Measurements from ENCODE around the gene ATP8B4.

The ATP8B4 gene

GRCh38 chr15:50059883-50060282 lies 59.1 kb downstream of the ATP8B4 start:
- no peak for DNase-seq

GRCh38 chr15:50059203-50059772 lies 59.7 kb downstream of the ATP8B4 start:
- no peak for DNase-seq

GRCh38 chr15:50057905-50058639 lies 61.0 kb downstream of the ATP8B4 start:
- peak in 1 of 2 donors; percentile 14 for DNase-seq

GRCh38 chr15:50057196-50057595 lies 61.8 kb downstream of the ATP8B4 start:
- no peak for DNase-seq

GRCh38 chr15:50055750-50056157 lies 63.3 kb downstream of the ATP8B4 start:
- DNase-seq: no peak

- DNase-seq: no peak
These were observed 63.7 kb downstream of the ATP8B4 start for GRCh38 chr15:50055332-50055731.

- no peak for DNase-seq
These were observed 65.8 kb downstream of the ATP8B4 start for GRCh38 chr15:50053055-50053856.

GRCh38 chr15:50051811-50052419 lies 67.1 kb downstream of the ATP8B4 start:
- peak; percentile 50 to 88 for DNase-seq

GRCh38 chr15:50050986-50051743 lies 67.9 kb downstream of the ATP8B4 start:
- no peak for DNase-seq

GRCh38 chr15:50049871-50050270 lies 69.2 kb downstream of the ATP8B4 start:
- no peak for DNase-seq

GRCh38 chr15:50046867-50047266 lies 72.2 kb downstream of the ATP8B4 start:
- no peak for DNase-seq

- no peak for DNase-seq
These were observed 72.9 kb downstream of the ATP8B4 start for GRCh38 chr15:50046159-50046558.

- DNase-seq: no peak
These were observed 74.1 kb downstream of the ATP8B4 start for GRCh38 chr15:50044904-50045303.

- no peak for DNase-seq
These were observed 74.6 kb downstream of the ATP8B4 start for GRCh38 chr15:50044406-50044805.

- DNase-seq: no peak
These were observed 76.3 kb downstream of the ATP8B4 start for GRCh38 chr15:50042775-50043174.

- no peak for DNase-seq
These were observed 88.6 kb downstream of the ATP8B4 start for GRCh38 chr15:50030456-50030855.

GRCh38 chr15:50028326-50028725 lies 90.7 kb downstream of the ATP8B4 start:
- DNase-seq: no peak

- DNase-seq: no peak
These were observed 94.8 kb downstream of the ATP8B4 start for GRCh38 chr15:50024281-50024680.

GRCh38 chr15:50018491-50018890 lies 100.5 kb downstream of the ATP8B4 start:
- DNase-seq: no peak

GRCh38 chr15:50017522-50017921 lies 101.5 kb downstream of the ATP8B4 start:
- no peak for DNase-seq

- DNase-seq: no peak
These were observed 102.1 kb downstream of the ATP8B4 start for GRCh38 chr15:50016951-50017350.

GRCh38 chr15:50012790-50013189 lies 106.2 kb downstream of the ATP8B4 start:
- no peak for DNase-seq

GRCh38 chr15:50009634-50010033 lies 109.4 kb downstream of the ATP8B4 start:
- DNase-seq: no peak

All from hippocampal formation (tissue), 2 donors.